Bronchial epithelial cell (primary cell): Measurements from ENCODE around the gene SCD5. TPM values are rescaled to one million over a fixed set of nuclear protein-coding genes. Genes with fewer than 3 reads are reported as not detected.
A peak's percentile ranks its signal among the peaks of the same experiment; 100 is the strongest.

Experiments
- DNase-seq: peaks from one replicate; pipeline ENCODE4 v3.0.0-alpha.2; 2010; ENCODE audit warnings: low read depth
- FAIRE-seq: peaks from 2 replicates; lab custom pipeline; 2011; peaks lifted over from hg19 to GRCh38; lab: Jason Lieb, UNC
- H3K27me3 ChIP-seq: 2 replicates; pipeline ENCODE4 v1.5.1; 2011; ENCODE audit warnings: low read length; ENCODE audit not compliant: control insufficient read depth, insufficient read depth
- H3K36me3 ChIP-seq: 2 replicates; pipeline ENCODE4 v1.5.1; 2011; ENCODE audit warnings: low read length; ENCODE audit not compliant: control insufficient read depth, insufficient read depth
- H3K4me3 ChIP-seq: 2 replicates; pipeline ENCODE4 v1.5.1; 2011; ENCODE audit warnings: mild to moderate bottlenecking, low read depth, low read length, control low read depth
- CTCF ChIP-seq: IDR thresholded peaks from 2 replicates; pipeline ENCODE4 v1.5.1; 2011; ENCODE audit warnings: mild to moderate bottlenecking, moderate library complexity, low read length, control low read depth, inconsistent platforms; ENCODE audit not compliant: insufficient read depth, severe bottlenecking
- total RNA-seq: library from RNA; depleted of rRNA; stranded (reverse); fragments of >200 nt; gene quantifications from 2 replicates; pipeline ENCODE4 v1.2.1, GENCODE V29; 2014

The SCD5 gene
- total RNA-seq, 1 donor from 2014 or later, result 1.3 TPM

- Histone ChIP-seq H3K27me3 (no peaks in the 10 kb centered on the region), H3K36me3 (no peaks in the 10 kb centered on the region), H3K4me3 (no peak overlapping the region)
- FAIRE-seq (no peak), DNase-seq (no peak)
- TF ChIP-seq CTCF, result no peak
Measured at GRCh38 chr4:82645936-82646565, 152.5 kb downstream of the SCD5 start.

GRCh38 chr4:82644734-82645126 lies 153.9 kb downstream of the SCD5 start:
- peak; percentile 39 for DNase-seq
- Histone ChIP-seq H3K4me3 (no peak overlapping the region), H3K36me3 (no peaks in the 10 kb centered on the region), H3K27me3 (no peaks in the 10 kb centered on the region)
- TF ChIP-seq CTCF, result no peak
- FAIRE-seq, result no peak

- DNase-seq (peak; percentile 43), FAIRE-seq (no peak)
- Histone ChIP-seq H3K4me3 (no peak overlapping the region), H3K27me3 (no peaks in the 10 kb centered on the region), H3K36me3 (no peaks in the 10 kb centered on the region)
- no peak for TF ChIP-seq CTCF
Measured at GRCh38 chr4:82643994-82644733, 154.4 kb downstream of the SCD5 start.

DNA sequence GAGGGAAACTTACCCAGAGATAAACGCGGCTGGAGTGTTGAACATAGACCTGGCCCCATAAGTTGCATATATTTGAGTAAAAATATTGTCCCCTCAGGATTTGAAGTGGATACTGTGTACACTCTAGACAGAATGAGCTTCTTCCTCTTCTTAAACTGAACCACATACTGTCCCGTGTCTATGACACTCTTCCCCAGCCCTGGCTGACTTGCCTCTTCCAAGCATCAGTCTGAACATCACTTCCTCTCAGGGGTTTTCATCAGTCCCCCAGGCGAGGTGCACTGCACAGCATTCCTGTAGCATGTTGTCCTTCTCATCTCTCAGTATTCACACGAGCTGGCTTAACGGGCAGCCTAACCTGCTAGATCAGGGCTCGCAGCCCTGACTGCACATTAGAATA lies 156.3 kb downstream of the SCD5 start:
- no peak for DNase-seq
- Histone ChIP-seq H3K27me3 (no peaks in the 10 kb centered on the region), H3K4me3 (no peak overlapping the region), H3K36me3 (no peaks in the 10 kb centered on the region)
- TF ChIP-seq CTCF, result no peak
- no peak for FAIRE-seq

DNA sequence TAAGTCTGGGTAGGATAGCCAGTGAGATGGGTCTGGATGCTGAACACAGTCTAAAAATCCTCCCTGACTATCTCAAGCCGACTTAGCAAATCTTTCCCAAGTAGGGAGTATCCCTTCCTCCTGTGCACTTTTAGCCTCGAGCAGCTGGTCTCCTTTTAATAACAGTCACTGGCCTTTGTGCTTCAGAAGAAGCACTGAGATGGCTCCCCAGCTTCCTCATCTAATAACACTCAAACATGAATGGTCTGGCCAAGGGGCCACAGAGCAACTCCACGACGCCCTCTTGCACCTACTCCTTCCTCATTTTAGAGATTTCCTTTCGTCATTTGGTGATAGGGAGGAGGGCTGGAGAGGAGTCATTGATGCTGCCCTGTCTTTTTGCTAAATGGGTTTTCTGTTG lies 158.1 kb downstream of the SCD5 start:
- H3K36me3 ChIP-seq, result no peaks in the 10 kb centered on the region
- H3K27me3 ChIP-seq, result no peaks in the 10 kb centered on the region
- TF ChIP-seq CTCF, result no peak
- no peak overlapping the region for H3K4me3 ChIP-seq
- FAIRE-seq (no peak), DNase-seq (no peak)
